ENCODE measurements around the gene PRSS53. TPM values are rescaled to one million over a fixed set of nuclear protein-coding genes. Genes with fewer than 3 reads are reported as not detected.

The PRSS53 gene
- total RNA-seq, 1 donor from 2014 or later, result 1.2 TPM

- intact Hi-C loops (cut with micrococcal nuclease), result no loop called here
- TF ChIP-seq CTCF (IDR thresholded peaks at IDR 0.05; ENCODE audit: borderline replicate concordance), result no peak
- DNase-seq, result no peak
Measured at GRCh38 chr16:31050280-31051030, 38.3 kb downstream of the PRSS53 start.

DNA sequence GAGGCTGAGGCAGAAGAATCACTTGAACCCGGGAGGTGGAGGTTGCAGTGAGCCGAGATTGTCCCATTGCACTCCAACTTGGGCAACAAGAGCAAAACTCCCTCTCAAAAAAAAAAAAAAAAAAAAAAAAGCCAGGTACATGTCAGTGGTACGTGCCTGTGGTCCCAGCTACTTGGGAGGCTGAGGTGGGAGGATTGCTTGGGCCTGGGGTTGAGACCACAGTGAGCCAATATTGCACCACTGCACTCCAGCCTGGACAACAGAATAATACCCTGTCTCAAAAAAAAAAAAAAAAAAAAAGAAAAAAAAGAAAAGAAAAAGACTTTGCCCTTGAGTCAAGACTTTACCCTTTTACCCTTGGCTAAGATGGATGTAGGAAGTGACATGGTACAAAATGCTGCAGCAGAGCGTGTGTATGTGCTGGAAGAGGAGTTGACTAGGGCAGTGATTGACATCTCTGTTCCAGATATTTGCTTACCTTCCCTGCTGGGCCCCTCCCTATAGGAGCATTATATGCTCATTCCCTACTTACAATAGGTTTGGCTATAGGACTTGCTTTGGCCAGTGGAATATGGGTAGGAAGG is 44.8 kb downstream of the PRSS53 start:
- Histone ChIP-seq H3K27ac (replicated peaks) (no peak overlapping the region), H3K36me3 (peaks cover 41% of the 10 kb centered on the region), H3K27me3 (ENCODE audit: low read depth) (no peaks in the 10 kb centered on the region), H3K4me1 (no peaks in the 10 kb centered on the region), H3K9me3 (replicated peaks) (no peaks in the 10 kb centered on the region), H3K4me3 (no peak overlapping the region)
- no peak for DNase-seq
- intact Hi-C loops (cut with micrococcal nuclease), result no loop called here
- TF ChIP-seq CTCF (IDR thresholded peaks at IDR 0.05; ENCODE audit: borderline replicate concordance), result no peak

More at GRCh38 chr16:31050280-31051030, 38.3 kb downstream of the PRSS53 start:
- Histone ChIP-seq H3K9me3 (replicated peaks) (no peaks in the 10 kb centered on the region), H3K4me3 (no peak overlapping the region), H3K4me1 (no peaks in the 10 kb centered on the region), H3K27me3 (ENCODE audit: low read depth) (no peaks in the 10 kb centered on the region), H3K36me3 (no peaks in the 10 kb centered on the region), H3K27ac (replicated peaks) (no peak overlapping the region)

- DNase-seq, result no peak
- TF ChIP-seq CTCF (IDR thresholded peaks at IDR 0.05; ENCODE audit: borderline replicate concordance), result no peak
- intact Hi-C loops (cut with micrococcal nuclease), result no loop called here
- H3K27ac ChIP-seq (replicated peaks), result no peak overlapping the region
- peaks cover 48% of the 10 kb centered on the region for H3K36me3 ChIP-seq
- H3K4me1 ChIP-seq, result no peaks in the 10 kb centered on the region
- no peaks in the 10 kb centered on the region for H3K9me3 ChIP-seq (replicated peaks)
- no peak overlapping the region for H3K4me3 ChIP-seq
- H3K27me3 ChIP-seq (ENCODE audit: low read depth), result no peaks in the 10 kb centered on the region
Measured at GRCh38 chr16:31043352-31043751, 45.4 kb downstream of the PRSS53 start.

GRCh38 chr16:31042866-31043265 is 45.9 kb downstream of the PRSS53 start:
- Histone ChIP-seq H3K4me1 (no peaks in the 10 kb centered on the region), H3K36me3 (peaks cover 53% of the 10 kb centered on the region), H3K9me3 (replicated peaks) (no peaks in the 10 kb centered on the region), H3K4me3 (no peak overlapping the region), H3K27me3 (ENCODE audit: low read depth) (no peaks in the 10 kb centered on the region), H3K27ac (replicated peaks) (no peak overlapping the region)
- no peak for TF ChIP-seq CTCF (IDR thresholded peaks at IDR 0.05; ENCODE audit: borderline replicate concordance)
- DNase-seq, result no peak
- intact Hi-C loops (cut with micrococcal nuclease), result no loop called here

GRCh38 chr16:31038993-31039392 is 49.8 kb downstream of the PRSS53 start:
- intact Hi-C loops (cut with micrococcal nuclease), result no loop called here
- H3K4me3 ChIP-seq, result no peak overlapping the region
- peaks cover 81% of the 10 kb centered on the region for H3K36me3 ChIP-seq
- DNase-seq, result no peak
- H3K27me3 ChIP-seq (ENCODE audit: low read depth), result no peaks in the 10 kb centered on the region
- no peak for TF ChIP-seq CTCF (IDR thresholded peaks at IDR 0.05; ENCODE audit: borderline replicate concordance)
- no peaks in the 10 kb centered on the region for H3K9me3 ChIP-seq (replicated peaks)
- H3K27ac ChIP-seq (replicated peaks), result no peak overlapping the region
- peaks cover 24% of the 10 kb centered on the region for H3K4me1 ChIP-seq
